Frontal cortex (tissue), 4 donors: ENCODE data around the gene RBPJL. TPM values are rescaled to one million over a fixed set of nuclear protein-coding genes. Genes with fewer than 3 reads are reported as not detected.

Experiments
- DNase-seq, 2 donors: peaks; one replicate each; pipeline ENCODE4 v3.0.0; 2012; ENCODE audit warnings: low spot score in 2 of 2
- FAIRE-seq: peaks from 2 replicates; lab custom pipeline; 2012; peaks lifted over from hg19 to GRCh38; lab: Jason Lieb, UNC
- total RNA-seq: library from RNA; depleted of rRNA; stranded (reverse); fragments of >200 nt; gene quantifications from one replicate; pipeline ENCODE4 v1.2.3, GENCODE V29; 2014
- donor health status: control.
- donor health status: control.
- donor health status: control.

The RBPJL gene
- not detected for total RNA-seq

- FAIRE-seq: no peak
- peak in 1 of 2 donors; percentile 18 for DNase-seq
Observed at GRCh38 chr20:45306431-45306982, at the start of gene RBPJL. TSS of gene RBPJL (plus strand) at chr20:45306840. CDS start at chr20:45306923, 83 bp downstream.

DNA sequence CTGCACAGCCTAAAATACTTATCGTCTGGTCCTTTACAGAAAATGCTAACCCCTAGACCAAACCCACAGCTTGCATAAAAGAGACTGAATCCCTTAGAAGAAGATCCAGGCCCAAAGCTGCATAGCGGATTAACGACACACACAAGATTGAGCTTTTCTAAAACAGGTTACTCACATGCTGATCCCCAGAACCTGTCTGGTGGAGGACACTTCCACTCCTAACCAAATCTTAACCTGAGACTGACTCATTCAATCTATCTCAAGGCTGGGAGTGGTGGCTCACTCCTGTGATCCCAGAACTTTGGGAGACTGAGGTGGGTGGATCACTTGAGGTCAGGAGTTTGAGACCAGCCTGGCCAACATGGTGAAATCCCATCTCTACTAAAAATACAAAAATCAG, 49.5 kb upstream of the RBPJL start:
- no peak for DNase-seq
- no peak for FAIRE-seq

- DNase-seq (no peak), FAIRE-seq (no peak)
Observed at GRCh38 chr20:45257711-45258110, 48.9 kb upstream of the RBPJL start.

DNA sequence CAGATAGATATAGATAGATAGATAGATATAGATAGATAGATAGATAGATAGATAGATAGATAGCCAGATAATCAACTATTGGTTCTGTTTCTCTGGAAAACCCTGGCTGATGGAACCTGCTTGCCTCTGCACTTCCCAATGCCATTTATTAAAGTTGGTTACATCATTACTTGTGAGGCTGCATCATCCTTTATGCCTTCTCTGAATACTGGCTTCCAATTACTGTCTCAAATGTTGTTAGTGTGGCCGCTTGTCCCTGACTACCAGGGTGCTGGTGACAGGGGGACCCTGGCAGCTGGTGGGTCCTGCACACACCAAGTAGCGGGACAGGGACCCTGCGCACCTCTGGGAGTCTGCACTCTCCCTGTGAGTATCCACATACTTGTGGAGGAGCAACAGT, 48.4 kb upstream of the RBPJL start:
- no peak for DNase-seq
- no peak for FAIRE-seq

GRCh38 chr20:45258664-45259063, 48.0 kb upstream of the RBPJL start:
- FAIRE-seq (no peak), DNase-seq (no peak)

DNA sequence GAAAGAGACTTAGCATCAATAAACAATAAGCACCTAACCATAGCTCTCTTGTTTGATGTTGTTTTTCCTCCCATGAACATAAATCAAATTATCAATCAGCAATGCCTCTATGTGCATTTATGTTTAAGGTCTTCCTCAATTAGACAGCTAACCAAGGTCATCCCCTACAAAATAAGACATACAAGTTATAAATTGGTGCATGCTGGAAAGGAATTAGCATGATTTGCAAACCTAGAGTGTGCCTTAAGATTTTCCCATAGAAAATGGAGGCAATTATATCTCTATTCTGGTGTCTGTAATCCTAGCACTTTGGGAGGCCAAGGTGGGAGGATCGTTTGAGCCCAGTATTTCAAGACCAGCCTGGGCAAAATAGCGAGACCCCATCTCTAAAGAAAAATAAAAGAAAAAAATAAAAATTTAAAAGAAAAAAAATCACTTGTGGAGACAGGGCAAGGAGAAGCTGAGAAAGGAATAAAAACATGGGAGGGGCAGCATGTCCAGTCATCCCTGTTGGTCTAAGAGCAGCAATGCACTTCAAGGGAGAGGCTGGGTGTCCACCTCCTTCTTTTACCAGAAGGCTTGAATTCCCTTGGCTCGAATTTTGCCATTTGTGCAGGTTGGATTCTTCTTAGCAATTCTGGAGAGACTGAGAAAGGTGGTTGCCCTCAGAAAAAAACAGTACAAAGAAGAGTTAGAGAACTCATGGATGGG, 42.9 kb upstream of the RBPJL start:
- FAIRE-seq: no peak
- no peak for DNase-seq

- no peak for FAIRE-seq
Observed at GRCh38 chr20:45266977-45267376, 39.7 kb upstream of the RBPJL start.

DNA sequence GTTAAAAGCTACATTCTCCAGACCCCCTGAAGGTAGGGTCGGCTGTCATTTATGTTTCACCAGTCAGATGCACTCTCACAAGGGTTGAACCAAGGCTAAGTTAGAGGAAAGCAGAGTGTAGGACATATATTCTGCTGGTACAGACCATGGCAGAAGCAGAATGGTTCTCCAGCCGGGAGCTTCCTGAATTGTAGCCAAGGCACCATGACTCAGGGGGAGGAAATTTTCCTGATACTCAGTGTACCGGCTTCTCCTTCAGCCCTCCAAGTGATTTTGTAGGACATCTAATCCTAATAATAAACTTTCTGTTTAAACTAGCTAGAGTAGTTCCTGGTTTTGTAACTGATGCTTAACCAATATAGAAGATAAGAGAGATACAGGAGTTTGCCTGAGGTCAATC, 38.1 kb upstream of the RBPJL start:
- FAIRE-seq: no peak
- DNase-seq: no peak

More at GRCh38 chr20:45266977-45267376, 39.7 kb upstream of the RBPJL start:
- no peak for DNase-seq

DNA sequence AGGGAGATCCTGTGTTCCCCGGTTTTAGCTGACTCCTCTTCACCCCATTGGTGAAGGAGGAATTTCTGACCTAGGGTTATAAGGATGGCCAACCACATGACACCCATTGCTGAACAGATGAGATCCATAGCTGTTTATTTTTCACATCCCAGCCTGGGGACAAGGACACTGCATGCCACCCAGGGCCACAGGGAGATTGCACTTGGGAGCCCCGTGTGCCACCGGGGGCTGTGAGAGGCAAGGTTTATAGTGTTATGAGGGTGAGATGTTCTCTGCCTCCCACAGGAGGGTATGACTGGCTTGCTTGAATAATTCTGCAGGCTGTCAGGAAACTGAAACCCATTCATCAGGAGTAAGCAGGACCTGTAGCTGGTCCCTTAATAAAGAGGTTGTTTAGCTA, 37.6 kb upstream of the RBPJL start:
- FAIRE-seq: no peak
- no peak for DNase-seq

- DNase-seq (no peak), FAIRE-seq (no peak)
Observed at GRCh38 chr20:45269754-45270270, 36.8 kb upstream of the RBPJL start.

DNA sequence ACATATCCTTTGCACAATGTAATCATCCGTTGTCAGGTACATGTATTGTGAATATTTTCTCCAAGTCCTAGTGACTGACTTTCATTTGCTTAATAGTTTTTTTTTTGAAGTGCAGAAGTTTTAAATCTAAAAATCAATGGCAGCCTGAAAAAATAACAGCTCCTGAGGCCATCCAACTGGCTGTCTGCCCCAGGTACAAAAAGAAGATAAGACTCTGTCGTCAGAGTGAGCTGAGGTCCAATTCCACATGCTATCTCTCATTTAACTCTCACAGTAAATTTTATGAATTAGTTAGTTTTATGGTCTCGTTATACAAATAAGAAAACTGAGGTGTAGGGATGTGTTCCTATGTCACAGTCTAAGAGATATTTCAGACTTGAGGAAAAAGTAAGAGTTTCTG, 31.3 kb upstream of the RBPJL start:
- no peak for FAIRE-seq
- no peak for DNase-seq

GRCh38 chr20:45279992-45280391, 26.6 kb upstream of the RBPJL start:
- no peak for FAIRE-seq
- no peak for DNase-seq

GRCh38 chr20:45282700-45283550, 23.7 kb upstream of the RBPJL start:
- DNase-seq: no peak
- no peak for FAIRE-seq

DNA sequence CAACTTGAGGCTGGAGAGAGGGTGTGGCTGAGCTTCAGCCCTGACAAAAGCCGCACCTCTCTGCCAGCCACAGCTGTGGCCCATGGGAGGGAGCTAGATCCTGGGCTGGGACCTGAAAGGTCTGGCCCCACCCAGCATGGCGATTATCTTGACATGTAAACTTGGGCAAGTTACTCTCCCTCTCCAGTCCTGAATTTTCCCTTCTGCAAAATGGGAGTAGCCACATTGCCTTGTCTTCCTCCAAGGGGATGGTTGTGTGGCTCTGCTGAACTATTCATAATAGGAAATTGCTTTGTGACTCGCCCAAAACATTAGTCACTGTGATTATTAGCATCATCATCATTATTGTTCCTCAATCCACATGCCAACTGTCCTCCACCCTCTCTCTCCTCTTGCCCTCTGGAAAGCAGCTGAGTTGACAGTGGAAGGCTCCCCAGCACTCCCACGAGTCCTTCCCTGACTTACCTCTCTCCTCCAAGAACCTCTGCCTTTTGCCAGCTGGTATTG, 23.0 kb upstream of the RBPJL start:
- FAIRE-seq: no peak

DNA sequence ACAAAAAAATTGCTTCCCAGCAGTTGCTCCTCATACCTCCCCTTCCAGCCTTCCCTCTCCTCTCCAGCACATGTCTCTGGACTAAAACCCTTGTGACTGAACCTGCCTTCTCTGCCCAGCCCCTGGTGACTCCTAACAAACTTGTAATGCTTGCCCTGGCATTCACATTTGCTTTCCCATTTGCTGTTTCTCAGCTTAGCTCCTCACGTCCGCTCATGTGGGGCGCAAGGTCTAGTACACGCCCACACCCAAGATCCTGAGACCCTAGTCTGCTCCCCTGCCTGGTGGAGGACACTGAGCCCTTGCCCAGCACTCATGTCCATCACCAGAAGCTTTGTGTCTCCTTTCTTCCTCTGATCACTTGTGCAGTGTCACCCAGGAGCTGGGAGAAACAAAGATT, 18.3 kb upstream of the RBPJL start:
- FAIRE-seq: no peak
- DNase-seq: no peak

More for the DNA sequence above, 23.0 kb upstream of the RBPJL start:
- no peak for DNase-seq

DNA sequence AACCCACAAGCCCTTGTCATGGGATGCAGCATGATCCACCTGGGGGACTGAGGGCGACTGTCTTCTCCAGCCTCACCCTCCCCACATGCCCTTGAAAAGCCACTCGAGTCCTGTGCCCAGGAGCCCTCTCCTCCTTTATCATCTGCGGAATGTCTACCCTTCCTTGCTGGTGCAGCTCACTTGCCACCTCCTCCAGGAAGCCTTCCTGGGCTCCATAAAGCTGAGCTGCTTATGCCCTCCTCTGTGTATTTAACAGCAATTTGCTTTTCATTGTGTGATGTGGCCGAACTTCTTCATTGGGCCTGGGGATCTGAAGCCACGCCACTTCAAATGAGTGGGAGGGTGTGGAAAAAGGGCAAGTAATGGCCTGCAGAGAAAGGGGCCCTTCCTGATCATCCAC, 17.8 kb upstream of the RBPJL start:
- FAIRE-seq: no peak
- DNase-seq: no peak

GRCh38 chr20:45289942-45290676, 16.5 kb upstream of the RBPJL start:
- DNase-seq (no peak), FAIRE-seq (no peak)

GRCh38 chr20:45290677-45291355, 15.8 kb upstream of the RBPJL start:
- DNase-seq: peak; percentile 64 to 71
- no peak for FAIRE-seq

DNA sequence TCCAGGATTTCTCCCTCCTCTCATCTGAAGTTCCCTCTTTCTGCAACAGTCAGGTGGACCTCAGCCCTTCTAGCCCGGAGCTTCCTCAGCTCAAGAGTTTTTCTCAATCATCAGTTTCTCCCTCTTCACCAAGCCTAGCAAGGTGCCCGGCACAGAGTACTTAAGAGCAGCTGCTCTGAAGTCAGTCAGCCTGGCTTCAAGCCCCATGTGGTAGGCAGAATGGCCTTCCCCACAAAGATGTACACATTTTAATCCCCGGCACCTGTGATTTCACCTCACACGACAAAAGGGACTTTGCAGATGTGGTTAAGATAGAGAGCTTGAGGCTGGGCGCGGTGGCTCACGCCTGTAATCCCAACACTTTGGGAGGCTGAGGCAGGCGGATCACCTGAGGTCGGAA, 15.1 kb upstream of the RBPJL start:
- FAIRE-seq: no peak
- DNase-seq: peak in 1 of 2 donors; percentile 6
